CD4-positive, CD25-positive, alpha-beta regulatory T cell (primary cell): ENCODE measurements around the gene HGS. TPM values are rescaled to one million over a fixed set of nuclear protein-coding genes. Genes with fewer than 3 reads are reported as not detected.

Source experiments
- ATAC-seq, 2 donors: fragments of 150-1000 bp; cut with Tn5 transposase; one replicate each; pipeline ENCODE4 v1.10.0; 2021; ENCODE audit warnings: low read depth in 2 of 2, moderate number of reproducible peaks in 2 of 2, moderate library complexity in 1 of 2
- DNase-seq, 3 donors: peaks; one replicate each; pipeline versions ENCODE4 v3.0.0 to v3.0.0-alpha.2; 2012 to 2022; ENCODE audit warnings: mixed read lengths in 1 of 3
- H3K27ac ChIP-seq: one replicate; pipeline ENCODE4 v1.7.0; 2013; ENCODE audit warnings: mild to moderate bottlenecking, low read length; ENCODE audit not compliant: insufficient read depth, poor library complexity, severe bottlenecking
- H3K27me3 ChIP-seq: one replicate; pipeline ENCODE4 v1.7.0; 2013; ENCODE audit warnings: low read length; ENCODE audit not compliant: control insufficient read depth, insufficient read depth
- H3K36me3 ChIP-seq: one replicate; pipeline ENCODE4 v1.7.0; 2013; ENCODE audit warnings: mild to moderate bottlenecking, low read length, moderate library complexity; ENCODE audit not compliant: control insufficient read depth, insufficient read depth
- H3K4me1 ChIP-seq: 2 replicates; pipeline ENCODE4 v1.7.0; 2013; ENCODE audit warnings: mild to moderate bottlenecking, low read length; ENCODE audit not compliant: insufficient read depth, control insufficient read depth, poor library complexity, severe bottlenecking
- H3K4me3 ChIP-seq: one replicate; pipeline ENCODE4 v1.7.0; 2013; ENCODE audit warnings: low read depth, mild to moderate bottlenecking, low read length, moderate library complexity
- H3K9me3 ChIP-seq, 2 experiments: 1 replicate in 1 of 2; 2 replicates in 1 of 2; pipeline ENCODE4 v1.7.0; 2013; ENCODE audit warnings: low read length in 2 of 2, mild to moderate bottlenecking in 1 of 2, moderate library complexity in 1 of 2; ENCODE audit not compliant: control insufficient read depth in 2 of 2
- H3K27ac Mint-ChIP-seq, 3 donors: one replicate each; pipeline ENCODE4 v1.8.0; 2020 to 2022; ENCODE audit warnings: mild to moderate bottlenecking in 3 of 3, mixed read lengths in 3 of 3, moderate library complexity in 2 of 3
- H3K27me3 Mint-ChIP-seq: one replicate; pipeline ENCODE4 v1.8.0; 2022; ENCODE audit warnings: mild to moderate bottlenecking, mixed read lengths
- H3K36me3 Mint-ChIP-seq: one replicate; pipeline ENCODE4 v1.8.0; 2020; ENCODE audit warnings: mixed read lengths
- H3K4me1 Mint-ChIP-seq, 4 donors: one replicate each; pipeline ENCODE4 v1.8.0; 2020 to 2022; ENCODE audit warnings: mixed read lengths in 4 of 4, mild to moderate bottlenecking in 1 of 4
- H3K4me3 Mint-ChIP-seq, 4 donors: one replicate each; pipeline ENCODE4 v1.8.0; 2020 to 2022; ENCODE audit warnings: mild to moderate bottlenecking in 4 of 4, mixed read lengths in 4 of 4, moderate library complexity in 3 of 4
- H3K9me3 Mint-ChIP-seq, 7 donors: one replicate each; pipeline ENCODE4 v1.8.0; 2020 to 2022; ENCODE audit warnings: mixed read lengths in 7 of 7, mild to moderate bottlenecking in 3 of 7, moderate library complexity in 2 of 7
- polyA plus RNA-seq, 4 donors: library from polyadenylated mRNA; unstranded; fragments of 300-500 nt; fragmentation: Illumina TruSeq; gene quantifications; one replicate each; pipeline ENCODE4 v1.2.3, GENCODE V29; 2021
- total RNA-seq: library from RNA; stranded (reverse); gene quantifications from one replicate; pipeline ENCODE4 v1.2.3, GENCODE V29; 2022

The HGS gene
- total and polyA plus RNA-seq, 5 donors from 2014 or later, result 23.4 to 148 (median 29.6) TPM

DNA sequence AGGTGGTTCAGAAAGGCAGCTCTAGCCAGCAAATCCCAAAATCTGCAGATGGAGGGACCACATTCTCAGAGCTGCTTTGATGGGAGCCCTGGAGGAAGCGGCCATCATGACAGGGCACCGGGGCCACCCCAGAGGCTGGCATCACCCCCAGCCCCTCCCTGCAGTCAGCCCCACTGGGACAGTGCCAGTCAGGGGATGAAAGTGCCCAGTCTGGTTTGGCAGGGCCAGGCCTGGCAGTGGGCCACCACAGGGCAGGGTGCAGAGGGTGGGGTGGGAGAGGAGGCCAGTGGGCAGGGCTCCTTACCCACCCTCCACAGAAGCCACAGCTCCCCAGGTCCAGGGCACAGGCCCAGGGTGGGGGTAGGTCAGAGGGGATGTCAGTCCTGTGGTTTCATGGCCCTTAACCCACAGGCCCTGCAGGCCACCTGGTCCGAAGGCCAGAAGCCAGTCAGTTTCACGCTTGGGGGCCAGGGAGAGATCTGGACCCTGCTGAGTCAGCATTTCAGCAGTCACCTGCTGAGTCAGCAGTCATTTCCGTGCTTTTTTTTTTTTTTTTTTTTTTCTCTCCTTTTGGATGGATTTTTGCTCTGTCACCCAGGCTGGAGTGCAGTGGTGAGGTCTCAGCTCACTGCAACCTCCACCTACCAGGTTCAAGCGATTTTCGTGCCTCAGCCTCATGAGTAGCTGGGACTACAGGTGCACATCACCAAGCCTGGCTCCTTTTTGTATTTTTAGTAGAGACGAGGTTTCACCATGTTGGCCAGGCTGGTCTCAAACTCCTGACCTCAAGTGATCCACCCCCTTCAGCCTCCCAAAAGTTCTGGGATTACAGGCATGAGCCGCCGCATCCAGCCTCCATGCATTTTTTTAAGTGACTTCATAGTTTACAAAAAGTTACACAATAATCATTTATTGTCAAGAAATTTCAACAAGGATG lies 38.6 kb downstream of the HGS start:
- Histone ChIP-seq H3K27me3 (no peaks in the 10 kb centered on the region), H3K4me3 (no peak overlapping the region), H3K4me1 (no peaks in the 10 kb centered on the region), H3K36me3 (no peaks in the 10 kb centered on the region), H3K9me3 (no peaks in the 10 kb centered on the region), H3K27ac (no peak overlapping the region)
- DNase-seq, result no peak
- Mint-ChIP-seq H3K4me3 (no peak overlapping the region), H3K4me1 (no peaks in the 10 kb centered on the region), H3K27me3 (peaks cover 14% of the 10 kb centered on the region), H3K9me3 (peaks cover 0 to 1% (median 0%) of the 10 kb centered on the region in 7 donors), H3K27ac (no peak overlapping the region), H3K36me3 (no peaks in the 10 kb centered on the region)
- ATAC-seq, result no peak

DNA sequence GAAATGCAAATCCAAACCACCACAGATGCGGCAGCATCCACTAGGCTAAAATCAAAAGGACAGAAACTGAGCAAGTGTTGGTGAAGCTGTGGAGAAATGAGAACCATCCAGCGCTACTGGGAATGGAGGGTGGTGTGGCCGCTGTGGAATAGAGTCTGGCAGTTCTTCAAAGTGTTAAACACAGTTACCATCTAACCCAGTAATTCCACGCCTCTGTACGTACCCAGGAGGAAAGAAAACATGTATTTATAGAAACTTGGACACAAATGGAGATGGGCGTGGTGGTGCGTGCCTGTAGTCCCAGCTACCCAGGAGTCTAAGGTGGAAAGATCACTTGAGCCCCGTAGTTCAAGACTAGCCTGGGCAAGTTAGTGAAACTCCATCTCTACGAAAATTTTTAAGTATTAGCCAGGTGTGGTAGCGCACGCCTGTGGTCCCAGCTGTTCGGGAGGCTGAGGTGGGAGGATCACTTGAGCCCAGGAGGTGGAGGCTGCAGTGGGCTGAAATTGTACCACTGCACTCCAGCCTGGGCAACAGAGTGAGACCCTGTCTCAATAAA lies 39.9 kb downstream of the HGS start:
- H3K27me3 ChIP-seq, result no peaks in the 10 kb centered on the region
- DNase-seq (no peak), ATAC-seq (no peak)
- Mint-ChIP-seq H3K36me3 (no peaks in the 10 kb centered on the region), H3K9me3 (peaks cover 0 to 3% (median 0%) of the 10 kb centered on the region in 7 donors), H3K4me1 (no peaks in the 10 kb centered on the region), H3K27me3 (peaks cover 14% of the 10 kb centered on the region), H3K4me3 (no peak overlapping the region), H3K27ac (no peak overlapping the region)
- no peaks in the 10 kb centered on the region for H3K9me3 ChIP-seq
- no peak overlapping the region for H3K4me3 ChIP-seq
- no peaks in the 10 kb centered on the region for H3K4me1 ChIP-seq
- no peak overlapping the region for H3K27ac ChIP-seq
- H3K36me3 ChIP-seq, result no peaks in the 10 kb centered on the region

DNA sequence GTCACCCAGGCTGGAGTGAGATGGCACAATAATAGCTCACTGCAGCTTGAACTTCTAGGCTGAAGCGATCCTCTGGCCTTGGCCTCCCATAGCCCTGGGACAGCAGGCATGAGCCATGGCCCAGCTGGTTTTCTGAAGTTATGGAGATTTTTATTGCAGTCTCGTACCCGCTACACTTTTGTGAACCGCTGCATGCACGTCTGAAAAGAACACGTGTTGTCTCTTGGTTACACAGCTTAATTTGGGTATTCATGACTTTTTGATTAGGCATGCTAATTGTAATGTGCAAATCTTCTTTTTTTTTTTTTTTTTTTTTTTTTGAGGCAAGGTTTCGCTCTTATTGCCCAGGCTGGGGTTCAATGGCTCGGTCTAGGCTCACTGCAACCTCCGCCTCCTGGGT lies 41.6 kb downstream of the HGS start:
- DNase-seq (no peak), ATAC-seq (no peak)
- Histone ChIP-seq H3K4me3 (no peak overlapping the region), H3K36me3 (no peaks in the 10 kb centered on the region), H3K9me3 (no peaks in the 10 kb centered on the region), H3K4me1 (no peaks in the 10 kb centered on the region), H3K27ac (no peak overlapping the region), H3K27me3 (no peaks in the 10 kb centered on the region)
- H3K9me3 Mint-ChIP-seq, result peaks cover 0 to 3% (median 0%) of the 10 kb centered on the region in 7 donors
- H3K4me1 Mint-ChIP-seq, result no peaks in the 10 kb centered on the region
- H3K27ac Mint-ChIP-seq, result no peak overlapping the region
- no peaks in the 10 kb centered on the region for H3K36me3 Mint-ChIP-seq
- H3K27me3 Mint-ChIP-seq, result peaks cover 14% of the 10 kb centered on the region
- H3K4me3 Mint-ChIP-seq, result no peak overlapping the region

DNA sequence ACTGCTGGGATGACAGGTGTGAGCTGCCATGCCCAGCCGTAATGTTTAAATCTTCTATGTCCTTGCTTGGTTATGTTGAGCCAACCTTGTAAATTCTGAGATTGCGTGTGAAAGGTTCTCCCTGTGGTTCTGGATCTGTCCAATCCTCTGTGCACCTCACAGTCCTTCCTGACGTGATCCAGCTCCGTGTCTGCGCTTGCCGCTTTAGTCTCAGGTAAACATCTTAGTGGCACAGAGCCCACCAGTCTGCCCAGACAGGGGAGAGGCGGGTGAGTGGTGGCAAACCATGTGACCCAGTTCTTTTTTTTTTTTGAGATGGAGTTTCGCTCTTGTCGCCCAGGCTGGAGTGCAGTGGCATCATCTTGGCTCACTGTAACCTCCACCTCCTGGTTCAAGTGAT lies 42.2 kb downstream of the HGS start:
- no peaks in the 10 kb centered on the region for H3K27me3 ChIP-seq
- H3K4me1 Mint-ChIP-seq, result no peaks in the 10 kb centered on the region
- H3K9me3 Mint-ChIP-seq, result peaks cover 0 to 1% (median 0%) of the 10 kb centered on the region in 7 donors
- H3K27me3 Mint-ChIP-seq, result peaks cover 14% of the 10 kb centered on the region
- no peaks in the 10 kb centered on the region for H3K36me3 ChIP-seq
- no peak overlapping the region for H3K27ac ChIP-seq
- H3K36me3 Mint-ChIP-seq, result no peaks in the 10 kb centered on the region
- H3K4me3 ChIP-seq, result no peak overlapping the region
- H3K4me1 ChIP-seq, result no peaks in the 10 kb centered on the region
- peak overlapping the region in 1 of 3 donors; percentile 66 for H3K27ac Mint-ChIP-seq
- ATAC-seq (no peak), DNase-seq (no peak)
- no peaks in the 10 kb centered on the region for H3K9me3 ChIP-seq
- no peak overlapping the region for H3K4me3 Mint-ChIP-seq

DNA sequence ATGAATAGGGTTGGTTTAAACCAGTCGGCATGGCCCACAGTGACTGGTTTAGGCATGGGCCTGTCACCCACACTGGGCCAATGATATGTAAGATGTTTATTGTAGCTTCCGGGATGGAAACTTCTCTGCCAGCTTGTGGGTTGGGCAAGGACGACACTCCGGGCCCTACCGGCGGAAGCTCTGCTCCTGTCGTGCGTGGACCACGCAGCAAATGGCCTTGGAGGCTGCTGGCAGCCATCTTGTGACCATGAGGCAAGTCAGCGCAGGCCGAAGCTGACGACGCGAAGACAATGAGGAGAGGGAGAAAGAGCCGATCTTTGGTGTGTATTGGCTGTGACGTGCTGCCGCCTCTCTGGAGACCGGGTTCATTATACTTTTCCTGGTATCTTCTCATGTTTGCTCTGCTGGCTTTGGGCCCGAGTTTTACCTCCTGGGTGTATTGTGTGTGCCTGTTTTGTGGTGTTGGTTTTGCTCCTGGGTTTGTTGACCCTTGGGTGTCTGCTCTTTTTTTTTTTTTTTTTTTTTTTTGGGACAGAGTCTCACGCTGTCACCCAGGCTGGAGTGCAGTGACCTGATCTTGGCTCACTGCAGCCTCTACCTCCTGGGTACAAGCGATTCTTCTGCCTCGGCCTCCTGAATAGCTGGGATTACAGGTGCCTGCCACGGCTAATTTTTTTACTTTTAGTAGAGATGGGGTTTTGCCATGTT lies 43.7 kb downstream of the HGS start:
- DNase-seq, result no peak
- peak overlapping the region in 1 of 3 donors; percentile 9 for H3K27ac Mint-ChIP-seq
- peaks cover 17% of the 10 kb centered on the region for H3K27me3 Mint-ChIP-seq

DNA sequence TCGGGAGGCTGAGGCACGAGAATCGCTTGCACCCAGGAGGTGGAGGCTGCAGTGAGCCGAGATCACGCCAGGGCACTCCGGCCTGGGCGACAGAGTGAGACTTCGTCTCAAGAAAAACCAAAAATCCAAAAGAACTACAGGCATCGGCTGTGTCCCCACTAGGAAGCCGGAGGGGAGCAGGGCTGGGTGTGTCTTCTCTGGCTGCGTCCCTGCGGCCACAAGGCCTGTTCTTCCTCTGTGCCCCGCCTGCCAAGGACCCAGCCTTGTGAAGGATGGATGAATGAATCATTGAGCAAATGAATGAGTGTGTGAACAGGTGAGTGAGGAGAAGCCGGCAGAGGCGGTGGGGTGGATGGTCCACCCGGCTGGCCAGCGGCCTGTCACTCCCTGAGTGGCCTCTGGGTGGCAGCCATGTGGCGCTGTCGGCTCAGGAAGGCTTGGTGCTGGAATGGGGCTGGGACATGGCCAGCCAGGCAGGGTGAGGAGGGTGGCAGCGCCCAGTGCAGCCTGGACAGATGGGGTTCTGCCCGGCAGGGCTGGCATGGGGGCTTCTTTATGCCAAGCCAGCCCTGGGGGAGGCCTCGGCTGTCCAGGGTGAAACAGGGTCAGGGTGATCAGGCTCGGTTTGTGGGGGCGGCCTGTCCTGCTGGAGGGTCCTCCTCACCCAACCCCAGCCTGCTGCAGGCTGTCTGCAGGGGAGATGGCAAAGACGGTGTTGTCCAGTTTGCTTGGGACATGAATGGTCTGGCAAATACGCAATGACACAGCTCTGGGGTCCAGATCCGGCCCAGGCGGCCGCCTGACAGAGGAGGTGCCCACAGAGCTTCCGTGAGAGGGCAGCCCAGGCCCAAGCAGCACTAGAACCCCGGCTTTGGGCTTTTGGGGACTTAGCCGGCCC lies 49.9 kb downstream of the HGS start:
- H3K4me3 Mint-ChIP-seq, result no peak overlapping the region
- Histone ChIP-seq H3K36me3 (no peaks in the 10 kb centered on the region), H3K4me3 (no peak overlapping the region), H3K27me3 (no peaks in the 10 kb centered on the region), H3K9me3 (no peaks in the 10 kb centered on the region), H3K4me1 (peaks cover 4% of the 10 kb centered on the region), H3K27ac (no peak overlapping the region)
- ATAC-seq, result peak; percentile 61 to 74
- peaks cover 29% of the 10 kb centered on the region for H3K27me3 Mint-ChIP-seq
- peak overlapping the region in 1 of 3 donors; percentile 56 for H3K27ac Mint-ChIP-seq
- peak in 2 of 3 donors; percentile 45 to 58 for DNase-seq
- peaks cover 0 to 10% (median 2%) of the 10 kb centered on the region in 4 donors for H3K4me1 Mint-ChIP-seq
- H3K9me3 Mint-ChIP-seq, result no peaks in the 10 kb centered on the region
- no peaks in the 10 kb centered on the region for H3K36me3 Mint-ChIP-seq

More for the DNA sequence above, 43.7 kb downstream of the HGS start:
- H3K27me3 ChIP-seq, result no peaks in the 10 kb centered on the region
- no peak overlapping the region for H3K27ac ChIP-seq
- H3K4me1 Mint-ChIP-seq, result no peaks in the 10 kb centered on the region
- H3K36me3 ChIP-seq, result no peaks in the 10 kb centered on the region
- H3K4me3 ChIP-seq, result no peak overlapping the region
- no peak for ATAC-seq
- peaks cover 0 to 1% (median 0%) of the 10 kb centered on the region in 7 donors for H3K9me3 Mint-ChIP-seq
- no peaks in the 10 kb centered on the region for H3K9me3 ChIP-seq
- H3K4me1 ChIP-seq, result no peaks in the 10 kb centered on the region
- no peak overlapping the region for H3K4me3 Mint-ChIP-seq
- H3K36me3 Mint-ChIP-seq, result no peaks in the 10 kb centered on the region
